GM19239 (cell line): ENCODE measurements around the gene PRPSAP2.

Experiments used
- DNase-seq: peaks from one replicate; pipeline ENCODE4 v3.0.0; 2011; ENCODE audit warnings: low spot score; ENCODE audit not compliant: insufficient read length
- FAIRE-seq: peaks from 2 replicates; lab custom pipeline; 2011; peaks lifted over from hg19 to GRCh38; lab: Jason Lieb, UNC

The PRPSAP2 gene

GRCh38 chr17:18959071-18959844, 101.3 kb downstream of the PRPSAP2 start:
- DNase-seq (no peak), FAIRE-seq (no peak)

GRCh38 chr17:18959845-18960240, 101.9 kb downstream of the PRPSAP2 start:
- DNase-seq, result no peak
- FAIRE-seq, result no peak

GRCh38 chr17:18960241-18960665, 102.3 kb downstream of the PRPSAP2 start:
- DNase-seq, result no peak
- FAIRE-seq, result no peak

DNA sequence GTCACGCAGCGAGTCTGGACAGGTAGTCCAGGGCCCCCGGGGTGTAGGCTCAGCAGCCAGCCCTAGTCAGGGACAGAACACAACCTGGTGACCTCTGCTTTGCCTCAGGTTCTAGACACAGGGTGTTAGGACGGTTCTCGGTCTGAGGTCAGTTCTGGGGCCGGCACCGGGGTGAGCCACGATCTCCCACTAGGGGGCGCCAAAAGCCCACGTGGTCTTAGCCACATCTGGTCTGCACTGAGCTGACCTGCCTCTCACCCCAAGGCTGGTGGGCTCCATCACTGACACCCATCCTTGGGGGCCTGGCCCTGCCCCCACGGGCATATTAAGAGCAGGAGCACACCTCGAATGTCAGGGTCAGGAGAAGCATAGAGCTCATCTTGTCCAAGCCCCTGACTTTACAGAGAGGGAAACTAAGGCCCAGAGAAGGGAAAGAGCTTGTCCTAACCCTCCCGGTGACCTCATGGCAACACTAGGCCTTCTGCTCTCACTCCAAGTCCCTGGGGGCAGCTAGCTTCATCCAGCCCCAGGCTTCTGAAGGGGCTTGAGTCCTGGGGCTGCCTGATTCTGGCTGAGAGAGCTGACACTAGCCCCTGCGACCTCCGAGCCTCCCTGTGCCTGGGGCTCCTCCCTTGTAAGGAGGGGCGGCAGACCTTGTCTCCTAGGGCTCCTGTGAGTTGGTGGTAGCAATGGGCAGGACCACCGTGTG, 103.0 kb downstream of the PRPSAP2 start:
- FAIRE-seq, result peak; percentile 92
- DNase-seq, result peak; percentile 94

GRCh38 chr17:18961634-18962493, 103.9 kb downstream of the PRPSAP2 start:
- no peak for FAIRE-seq
- no peak for DNase-seq

DNA sequence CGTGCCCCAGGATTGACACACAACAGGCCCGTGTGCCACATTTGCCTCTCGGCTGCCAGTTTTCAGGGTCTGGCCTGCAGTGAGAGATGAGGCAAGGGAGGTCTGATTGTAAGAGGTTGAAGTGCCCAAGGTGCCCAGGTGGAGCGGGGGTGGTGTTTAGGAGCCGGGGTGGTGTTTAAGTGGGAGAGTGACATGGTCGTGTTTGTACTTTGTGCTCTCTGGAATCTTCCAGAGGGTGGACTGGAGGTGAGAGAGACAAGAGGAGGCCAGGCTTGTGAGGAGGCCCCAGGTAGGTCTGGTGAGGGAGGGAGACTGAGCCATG, 104.5 kb downstream of the PRPSAP2 start:
- FAIRE-seq, result no peak
- no peak for DNase-seq

DNA sequence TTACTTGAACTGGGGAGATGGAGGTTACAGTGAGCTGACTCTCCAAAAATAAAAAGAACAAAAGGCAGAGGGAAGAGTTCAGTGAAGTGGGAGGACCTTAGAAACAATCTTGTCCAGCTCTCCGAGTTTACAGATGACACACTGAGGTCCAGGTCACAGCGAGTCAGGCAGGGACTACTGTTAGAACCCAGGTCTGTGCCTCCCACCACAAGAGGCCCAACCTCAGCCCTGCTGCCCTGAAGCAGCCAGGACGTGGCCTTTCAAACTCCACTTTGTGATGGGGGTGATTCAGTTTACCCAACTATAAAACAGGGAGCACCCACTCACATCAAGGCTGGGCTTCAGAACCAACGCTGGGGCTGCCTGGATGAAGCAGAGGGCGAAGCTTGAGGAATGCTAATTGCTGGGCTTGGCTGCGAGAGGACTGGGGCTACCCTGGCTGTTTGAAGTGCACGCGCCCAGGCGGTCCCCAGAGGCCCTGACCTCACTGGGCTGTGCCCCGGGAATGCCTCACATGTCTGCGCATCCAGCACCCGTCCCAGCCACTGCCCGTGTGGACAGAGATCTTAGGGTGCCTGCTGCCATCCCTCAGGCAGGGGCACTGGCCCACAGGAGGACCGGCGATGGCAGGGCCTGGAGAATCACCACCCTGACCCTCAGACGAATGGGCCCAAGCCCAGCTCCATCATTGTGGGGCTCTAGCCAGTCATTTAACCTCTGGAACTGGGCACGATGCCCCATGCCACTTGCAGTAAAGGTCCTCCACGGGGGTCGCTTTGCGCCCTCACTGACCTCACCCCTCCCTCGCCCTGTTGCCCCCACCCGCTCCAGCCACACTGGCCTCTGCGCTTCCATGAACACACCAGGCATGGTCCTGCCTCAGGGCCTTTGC, 105.4 kb downstream of the PRPSAP2 start:
- no peak for DNase-seq
- no peak for FAIRE-seq

GRCh38 chr17:18964018-18964351, 106.1 kb downstream of the PRPSAP2 start:
- DNase-seq, result no peak
- no peak for FAIRE-seq

GRCh38 chr17:18964550-18964949, 106.6 kb downstream of the PRPSAP2 start:
- FAIRE-seq, result no peak
- DNase-seq, result no peak

- FAIRE-seq (no peak), DNase-seq (no peak)
Observed at GRCh38 chr17:18965530-18966236, 107.8 kb downstream of the PRPSAP2 start.

GRCh38 chr17:18966831-18967624, 109.1 kb downstream of the PRPSAP2 start:
- no peak for DNase-seq
- no peak for FAIRE-seq

GRCh38 chr17:18967916-18968315, 110.0 kb downstream of the PRPSAP2 start:
- DNase-seq, result no peak
- no peak for FAIRE-seq

DNA sequence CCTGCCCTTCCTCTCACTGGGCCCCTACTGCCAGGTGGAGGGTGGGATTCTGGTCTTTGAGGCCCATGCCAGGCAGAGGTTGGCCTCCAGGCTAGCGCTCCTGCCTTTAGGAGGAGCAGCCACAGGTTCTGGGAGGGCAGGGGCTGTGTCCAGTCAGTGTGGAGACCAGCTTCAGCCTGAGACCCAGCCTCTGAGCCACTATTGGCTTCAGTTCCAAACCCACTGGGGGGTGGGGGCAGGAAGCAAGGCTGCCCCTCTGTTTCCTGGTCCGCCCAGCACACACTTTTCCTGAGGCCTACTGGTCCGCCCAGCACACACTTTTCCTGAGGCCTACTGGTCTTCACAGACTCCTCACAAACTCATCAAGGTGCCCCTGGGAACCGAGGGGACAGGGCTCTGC, 110.4 kb downstream of the PRPSAP2 start:
- FAIRE-seq (no peak), DNase-seq (no peak)

DNA sequence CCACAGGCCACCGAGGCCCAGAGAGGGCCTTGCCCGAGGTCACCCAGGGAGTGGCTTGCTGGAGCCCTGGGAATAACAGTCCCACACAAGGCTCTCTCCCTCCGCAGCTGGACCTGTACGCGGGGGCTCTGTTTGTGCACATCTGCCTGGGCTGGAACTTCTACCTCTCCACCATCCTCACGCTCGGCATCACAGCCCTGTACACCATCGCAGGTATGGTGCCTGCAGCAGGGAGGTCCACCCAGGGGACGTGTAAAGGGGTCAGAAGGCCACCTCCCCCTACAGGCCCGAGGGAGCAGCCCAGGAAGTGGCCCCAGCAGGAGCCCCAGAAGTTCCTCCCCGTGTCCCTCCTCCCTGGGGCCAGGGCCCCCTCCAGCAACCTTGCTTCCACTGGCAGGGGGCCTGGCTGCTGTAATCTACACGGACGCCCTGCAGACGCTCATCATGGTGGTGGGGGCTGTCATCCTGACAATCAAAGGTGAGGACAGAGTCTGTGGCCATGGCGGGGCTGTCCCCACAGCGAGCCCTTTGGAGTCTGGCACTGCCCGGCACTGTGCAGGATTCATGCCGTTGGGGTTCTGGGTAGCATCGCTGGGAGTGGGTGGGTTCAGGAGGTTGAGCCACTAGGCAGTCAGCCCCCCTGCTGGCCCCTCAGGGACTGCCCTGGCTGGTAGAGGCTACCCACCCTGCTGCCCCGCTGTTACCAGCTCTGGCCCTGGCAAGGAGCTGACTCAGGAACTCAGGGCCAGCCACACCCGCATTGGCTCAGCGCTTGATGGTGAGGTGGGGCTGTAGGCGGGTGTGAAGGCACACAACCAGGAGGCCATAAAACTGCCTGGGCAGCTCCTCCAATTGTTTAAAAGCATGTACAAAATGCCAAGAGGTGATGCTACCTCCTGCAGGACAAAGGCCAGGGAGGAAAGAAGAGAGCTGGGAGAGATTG, 111.3 kb downstream of the PRPSAP2 start:
- DNase-seq (no peak), FAIRE-seq (no peak)

DNA sequence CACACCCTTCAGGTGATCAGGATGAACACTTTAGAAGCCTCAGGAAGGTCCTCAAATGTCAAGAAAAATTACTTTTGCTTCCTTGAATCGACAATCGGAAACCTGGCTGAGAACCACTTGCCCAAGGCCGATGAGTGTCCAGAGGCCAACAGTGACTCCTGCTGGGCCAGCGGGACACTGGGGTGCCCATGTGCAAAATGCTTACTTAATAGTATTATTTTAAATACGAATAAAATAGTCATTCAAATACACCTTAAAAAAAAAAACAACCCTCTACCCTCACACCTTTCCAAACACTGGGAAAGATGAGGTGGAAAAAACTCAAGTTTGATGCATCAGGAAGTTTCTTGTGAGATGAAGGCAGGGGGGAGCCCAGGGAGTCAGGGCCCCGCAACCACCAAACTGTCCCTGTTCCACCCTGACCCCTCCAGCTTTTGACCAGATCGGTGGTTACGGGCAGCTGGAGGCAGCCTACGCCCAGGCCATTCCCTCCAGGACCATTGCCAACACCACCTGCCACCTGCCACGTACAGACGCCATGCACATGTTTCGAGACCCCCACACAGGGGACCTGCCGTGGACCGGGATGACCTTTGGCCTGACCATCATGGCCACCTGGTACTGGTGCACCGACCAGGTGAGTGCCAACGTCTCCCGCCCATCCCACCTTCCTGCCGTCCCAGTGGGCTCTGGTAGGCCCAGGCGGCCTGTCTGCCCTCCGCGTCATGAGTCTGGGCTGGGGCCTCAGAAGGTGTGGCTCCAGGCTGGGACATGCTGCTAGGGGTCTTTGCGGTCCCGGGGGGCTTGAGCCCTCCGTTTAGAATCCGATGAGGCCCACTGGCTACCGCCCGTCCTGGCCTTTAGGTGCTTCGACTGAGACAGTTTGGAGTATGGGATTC, 112.9 kb downstream of the PRPSAP2 start:
- FAIRE-seq, result no peak
- no peak for DNase-seq

GRCh38 chr17:18971801-18972200, 113.9 kb downstream of the PRPSAP2 start:
- FAIRE-seq (no peak), DNase-seq (no peak)
